DMS 273 (cell line): Measurements from ENCODE around the gene HECW1.
"Not testable (repeated sequence)": the region's sequence is repeated elsewhere in the genome, so short reads cannot be mapped to it uniquely, and the experiment has no call there.

Experiments
- DNase-seq: peaks from one replicate; lab custom pipeline; 2025; ENCODE audit not compliant: unreplicated experiment; lab: John Stamatoyannopoulos, UW

The HECW1 gene

DNA sequence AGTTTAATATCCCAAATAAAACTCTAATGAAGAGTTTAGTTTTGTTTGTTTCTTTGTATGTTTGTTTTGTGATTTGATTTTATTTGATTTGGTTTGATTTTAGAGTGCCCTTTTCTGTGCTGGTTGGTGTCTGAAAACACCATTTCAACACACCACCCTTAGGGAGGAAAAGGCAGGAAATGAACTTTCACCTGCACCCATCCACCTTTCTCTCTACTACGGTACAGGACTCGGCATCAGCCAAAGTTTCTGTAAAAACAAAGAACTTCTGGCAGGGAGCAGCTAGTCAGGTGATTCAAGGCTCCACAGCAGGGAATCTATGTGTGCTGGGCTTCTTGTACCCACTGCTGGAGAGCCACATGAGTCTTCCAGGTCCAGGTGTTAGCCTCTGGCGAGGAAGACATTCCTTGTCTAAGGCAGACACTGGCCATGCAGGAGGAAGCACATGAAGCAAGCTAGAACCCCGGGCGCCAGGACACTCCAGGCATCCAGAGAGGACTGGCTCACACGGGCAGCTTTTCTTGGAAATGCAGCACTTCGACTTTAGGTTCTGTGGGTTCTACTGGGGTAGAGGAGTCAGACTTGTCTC lies 448.4 kb downstream of the HECW1 start:
- DNase-seq, result no peak

DNA sequence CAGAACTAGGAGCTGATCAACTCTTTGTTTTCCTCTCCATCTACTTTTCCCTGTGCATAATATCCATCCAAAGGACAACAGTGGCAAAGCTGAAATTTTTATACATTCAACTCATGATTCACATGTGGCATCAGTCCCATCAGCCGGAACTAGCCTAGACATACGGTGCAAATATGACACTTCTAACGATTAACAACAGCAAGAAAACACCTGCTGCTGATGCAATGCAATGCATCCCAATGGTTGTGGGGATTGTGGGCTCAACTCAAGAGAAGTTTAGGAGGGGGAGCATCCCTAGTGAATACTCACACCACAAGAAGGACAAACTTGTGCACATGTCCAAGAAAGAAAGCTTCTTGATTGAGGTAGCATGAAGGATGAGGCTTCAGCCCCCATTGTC lies 449.9 kb downstream of the HECW1 start:
- DNase-seq, result no peak

DNA sequence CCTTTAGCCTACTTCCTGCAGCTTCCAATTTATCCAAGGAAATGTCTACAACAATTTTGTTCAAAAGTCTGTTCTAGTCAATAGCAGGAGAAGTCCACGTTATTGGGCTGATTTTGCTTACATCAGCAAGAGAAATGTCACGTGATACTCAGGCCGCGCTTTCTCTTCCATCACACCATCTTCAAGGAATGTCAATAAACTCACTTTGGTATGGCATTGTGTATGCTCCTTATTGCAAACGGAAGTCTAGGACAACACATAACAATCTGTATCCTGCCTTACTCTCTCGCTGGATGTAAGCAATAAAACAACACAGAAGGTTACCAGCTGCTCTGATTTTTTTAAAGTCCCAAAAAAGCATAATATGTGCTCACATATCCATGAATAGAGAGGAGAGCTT lies 453.3 kb downstream of the HECW1 start:
- no peak for DNase-seq

DNA sequence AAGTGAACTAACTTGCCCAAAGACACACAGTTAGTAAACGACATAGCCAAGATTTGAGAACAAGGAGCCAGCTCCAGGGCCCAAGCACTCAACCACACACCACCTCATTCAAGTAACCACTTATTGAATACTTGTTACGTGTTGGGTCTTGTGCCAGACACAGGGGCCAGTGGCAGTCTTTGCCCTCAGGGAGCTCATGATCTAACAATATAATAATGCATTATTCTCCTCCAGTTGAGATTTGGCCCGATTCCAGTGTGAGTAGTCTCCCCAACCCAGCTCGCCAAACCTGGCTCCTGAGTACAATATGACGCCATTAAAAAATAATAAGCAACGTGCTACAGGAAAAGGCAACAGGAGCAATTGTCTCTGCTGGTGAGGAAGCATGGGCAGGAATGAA lies 456.1 kb downstream of the HECW1 start:
- no peak for DNase-seq

DNA sequence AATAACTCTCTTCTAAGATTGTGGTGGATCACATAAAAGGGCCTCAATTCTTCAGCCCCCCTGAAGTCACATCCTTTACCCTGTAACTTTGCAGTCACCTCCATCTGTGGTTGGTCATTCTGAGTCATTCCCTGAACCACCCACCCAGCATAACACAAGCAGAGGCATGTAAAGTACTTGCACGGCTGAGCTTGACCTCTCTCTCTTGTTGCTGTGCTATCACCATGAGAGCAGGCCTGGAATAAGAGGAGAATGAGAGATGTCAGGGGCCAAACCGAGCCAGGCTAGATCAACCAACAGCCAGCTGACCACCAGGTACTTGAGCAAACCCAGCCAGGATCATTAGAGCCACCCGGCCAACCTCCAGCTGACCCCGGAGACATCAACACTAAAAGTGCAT lies 457.0 kb downstream of the HECW1 start:
- DNase-seq, result no peak

DNA sequence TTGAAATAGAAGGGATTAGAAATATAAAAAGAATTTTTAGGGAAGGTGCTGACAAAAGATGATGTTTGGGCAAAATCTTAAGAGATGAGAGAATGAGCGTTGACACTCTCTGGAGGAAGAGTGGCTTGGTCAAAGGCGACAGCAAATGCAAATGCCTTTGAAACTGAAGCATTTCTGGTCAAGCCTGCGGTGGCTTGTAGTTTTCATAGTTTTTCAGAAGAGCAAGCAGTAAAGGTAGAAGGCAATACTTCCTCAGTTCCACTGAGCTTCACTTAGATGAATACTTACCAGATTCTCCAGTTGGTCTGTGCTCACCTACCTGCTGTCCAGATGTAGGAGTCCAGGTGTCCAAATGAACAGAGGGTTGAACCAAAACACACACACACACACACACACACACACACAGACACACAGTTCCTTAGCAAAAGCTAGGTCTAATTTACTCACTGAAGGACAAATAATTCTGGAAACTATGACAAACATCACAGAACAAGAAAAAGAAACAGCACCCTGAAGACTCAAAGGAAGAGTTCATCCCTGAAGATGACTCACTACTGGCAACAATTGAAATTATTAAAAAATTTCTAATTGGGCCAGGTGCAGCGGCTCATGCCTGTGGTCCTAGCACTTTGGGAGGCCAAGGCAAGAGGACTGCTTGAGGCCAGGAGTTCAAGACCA lies 458.4 kb downstream of the HECW1 start:
- DNase-seq, result no peak

DNA sequence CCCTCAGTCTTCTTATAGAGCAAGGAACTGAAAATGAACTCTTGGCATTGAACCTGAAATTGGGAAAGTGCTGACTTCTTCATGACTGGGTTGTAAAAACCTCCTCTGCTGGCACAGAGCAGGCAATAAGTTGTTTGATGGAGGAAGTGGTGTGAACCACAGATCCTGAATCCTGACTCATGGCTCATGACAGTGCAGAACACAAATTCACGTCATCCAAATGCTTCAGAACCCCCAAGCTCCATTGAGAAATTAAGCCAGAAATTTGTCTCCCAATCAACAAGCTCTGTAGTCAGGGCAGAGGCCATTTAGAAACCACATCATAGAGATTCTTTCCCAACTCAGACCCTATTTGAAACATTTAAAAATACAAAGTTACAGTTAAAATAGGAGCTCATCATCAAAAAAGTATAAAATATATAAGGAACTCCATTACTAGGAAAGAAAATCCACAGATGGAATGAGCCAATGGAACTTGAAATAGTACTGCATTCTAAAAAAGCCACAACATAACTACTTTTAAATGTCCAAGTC lies 460.1 kb downstream of the HECW1 start:
- DNase-seq, result no peak

DNA sequence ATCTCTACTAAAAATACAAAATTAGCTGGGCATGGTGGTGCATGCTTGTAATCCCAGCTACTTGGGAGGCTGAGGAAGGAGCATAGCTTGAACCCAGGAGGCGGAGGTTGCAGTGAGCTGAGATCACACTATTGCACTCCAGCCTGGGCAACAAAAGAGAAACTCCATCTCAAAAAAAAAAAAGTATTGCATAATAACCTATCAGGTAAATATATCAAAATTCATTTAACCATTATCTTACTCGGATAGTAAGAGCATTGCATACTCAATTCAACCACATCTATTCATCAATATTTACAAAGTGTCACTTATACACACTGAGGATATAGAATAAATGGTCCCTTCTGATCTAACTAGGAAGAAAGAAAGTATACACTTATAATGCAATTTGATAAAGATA lies 461.4 kb downstream of the HECW1 start:
- DNase-seq, result not testable (repeated sequence)

DNA sequence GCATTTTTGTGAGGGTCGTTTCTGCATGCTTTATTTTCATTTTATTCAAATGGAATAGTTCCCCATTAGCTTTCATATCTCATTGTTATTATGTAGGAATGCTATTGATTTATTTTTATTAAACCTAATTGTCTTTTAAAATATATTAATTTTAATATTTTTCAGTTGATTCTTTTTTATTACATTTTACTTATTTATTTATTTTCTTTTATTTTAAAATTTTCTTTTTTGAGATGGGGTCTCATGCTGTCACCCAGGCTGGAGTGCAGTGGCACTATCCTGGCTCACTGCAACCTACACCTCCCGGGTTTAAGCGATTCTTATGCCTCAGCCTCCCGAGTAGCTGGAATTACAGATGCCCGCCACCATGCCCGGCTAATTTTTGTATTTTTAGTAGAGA lies 463.1 kb downstream of the HECW1 start:
- DNase-seq, result no peak

DNA sequence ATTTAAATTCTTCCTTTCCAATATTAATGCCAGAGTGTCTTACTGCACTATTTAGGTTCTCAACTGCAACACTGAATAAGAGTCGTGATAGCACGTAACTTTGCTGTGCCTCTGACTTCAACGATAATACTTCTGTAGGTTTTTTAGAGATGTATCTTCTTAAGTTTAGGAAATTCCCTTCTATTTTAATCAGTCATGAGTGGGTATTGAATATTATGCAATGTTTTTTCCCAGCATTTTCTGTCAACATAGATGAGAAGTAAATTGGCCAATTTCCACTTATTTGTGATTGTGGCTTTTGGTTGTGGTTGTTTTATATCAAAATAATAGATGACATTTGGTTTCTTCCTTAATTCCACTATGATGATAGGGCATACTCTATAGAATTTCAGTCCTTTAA lies 463.8 kb downstream of the HECW1 start:
- no peak for DNase-seq

DNA sequence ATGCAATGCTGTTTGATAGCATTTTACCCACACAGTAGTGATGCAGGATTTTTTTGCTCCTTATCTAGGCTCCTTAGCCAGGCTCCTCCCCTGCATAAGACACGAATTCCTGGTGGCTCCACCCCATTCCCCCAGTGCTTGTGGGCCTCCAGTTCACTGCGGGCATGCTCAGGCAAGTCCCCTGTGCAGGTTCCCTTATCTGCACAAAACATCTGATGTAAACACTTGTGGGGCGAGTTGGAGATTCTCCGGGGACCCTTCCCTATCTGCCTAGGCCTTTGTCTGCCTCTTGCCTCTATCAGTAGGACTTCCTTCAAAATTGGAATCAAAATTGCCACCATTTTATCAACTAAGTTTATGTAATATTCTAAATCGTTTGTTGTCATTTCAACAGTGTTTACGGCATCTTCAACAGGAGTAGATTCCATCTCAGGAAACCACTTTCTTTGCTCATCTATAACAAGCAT lies 465.1 kb downstream of the HECW1 start:
- peak; percentile 33 for DNase-seq

DNA sequence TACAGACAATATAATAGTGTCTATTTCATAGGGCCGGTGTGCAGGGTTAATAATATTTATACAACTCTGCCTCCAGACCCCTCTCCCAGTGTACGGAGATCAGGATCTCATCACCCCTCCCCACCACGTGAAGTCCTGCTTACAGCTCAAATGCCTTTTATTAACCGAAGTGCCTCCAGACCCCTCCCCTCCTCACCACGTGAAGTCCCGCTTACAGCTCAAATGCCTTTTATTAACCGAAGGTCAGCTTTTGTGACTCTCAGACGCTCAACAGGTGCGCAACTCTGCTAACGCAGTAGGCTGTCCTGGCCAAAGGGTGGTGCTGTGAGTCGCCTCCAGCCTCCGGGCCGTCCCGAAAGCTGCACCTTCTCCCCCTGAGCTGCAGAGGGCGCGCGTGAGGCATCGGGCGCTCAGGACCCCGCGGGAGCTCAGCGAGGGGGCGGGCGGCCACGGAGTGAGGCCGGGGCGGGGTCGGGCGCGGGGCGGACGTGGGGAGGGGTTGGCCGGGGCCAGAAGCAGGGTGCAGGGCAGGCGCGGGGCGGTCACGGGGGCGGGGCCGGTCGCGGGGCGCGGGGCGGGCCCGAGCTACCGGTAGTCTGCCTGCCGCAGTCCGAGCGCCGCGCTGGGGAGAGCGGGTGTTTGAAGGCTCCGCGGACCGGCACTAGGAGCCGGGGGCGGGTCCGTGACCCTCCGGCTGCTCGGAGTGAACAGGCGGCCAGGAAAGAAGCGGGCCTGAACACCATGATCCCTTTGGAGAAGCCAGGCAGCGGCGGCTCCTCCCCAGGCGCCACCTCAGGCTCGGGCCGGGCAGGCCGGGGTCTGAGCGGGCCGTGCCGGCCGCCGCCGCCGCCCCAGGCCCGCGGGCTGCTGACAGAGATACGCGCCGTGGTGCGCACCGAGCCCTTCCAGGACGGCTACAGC lies 470.3 kb downstream of the HECW1 start, which contains the start of gene STK17A:
STK17A (plus strand) TSS at position 606 of the 921 bp plus-strand sequence; CDS start at position 742, 136 bp downstream.
- DNase-seq, result peak; percentile 98

DNA sequence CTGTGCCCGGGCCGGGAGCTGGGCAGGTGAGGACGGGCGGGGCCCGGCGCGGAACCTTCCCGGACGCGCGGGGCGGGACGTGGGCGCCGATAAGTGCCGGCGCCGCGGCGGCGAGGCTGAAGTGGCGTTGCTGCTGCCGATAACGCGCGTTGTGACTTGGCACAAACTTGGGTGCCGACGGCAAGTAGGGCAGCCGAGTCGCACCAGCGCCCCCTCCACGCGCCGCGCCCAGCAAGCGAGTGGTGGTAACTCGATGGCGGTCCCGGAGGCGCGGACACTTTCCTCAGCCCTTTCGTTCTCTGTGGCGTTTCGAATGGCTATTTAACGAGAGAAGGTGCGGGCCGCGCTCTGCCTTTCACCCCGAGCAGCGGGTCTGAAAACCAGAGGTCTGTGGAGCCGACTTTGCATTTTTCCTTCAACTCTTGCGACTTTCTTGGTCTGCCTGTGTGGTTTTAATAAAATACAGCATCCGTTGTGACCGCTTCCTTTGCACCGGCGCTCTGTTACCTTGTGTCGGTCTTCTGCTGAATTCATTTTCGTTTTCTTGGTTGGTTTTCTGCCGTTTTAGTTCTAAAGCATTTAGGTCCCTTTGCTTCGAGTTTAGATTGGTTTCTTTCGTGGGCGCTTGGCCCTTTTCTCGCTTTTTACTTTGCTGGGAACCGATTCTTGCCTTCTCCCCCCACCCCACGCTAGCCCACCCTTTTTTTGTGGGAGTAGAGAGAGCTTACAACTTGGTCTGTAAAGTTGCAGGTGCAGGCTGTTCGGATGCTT lies 471.2 kb downstream of the HECW1 start:
- peak; percentile 85 for DNase-seq

DNA sequence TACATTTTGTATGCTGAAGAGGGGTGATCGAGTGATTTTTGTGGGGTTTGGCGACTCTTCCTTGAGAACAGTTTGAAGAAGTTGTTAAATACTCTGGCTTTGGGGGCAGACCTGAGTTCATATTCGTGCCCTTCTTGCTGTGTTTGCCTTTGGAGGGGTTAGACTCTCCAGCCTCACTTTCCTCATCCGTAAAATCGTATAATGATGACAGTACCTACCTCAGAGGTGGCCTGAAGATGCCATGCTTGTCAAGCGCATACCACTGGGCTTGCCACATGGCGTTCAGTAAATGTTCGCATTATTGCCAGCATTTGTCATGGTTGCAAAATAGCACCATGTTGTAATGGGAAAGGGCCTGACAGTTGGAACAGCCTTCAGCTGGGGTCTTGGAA lies 471.7 kb downstream of the HECW1 start:
- peak; percentile 49 for DNase-seq

DNA sequence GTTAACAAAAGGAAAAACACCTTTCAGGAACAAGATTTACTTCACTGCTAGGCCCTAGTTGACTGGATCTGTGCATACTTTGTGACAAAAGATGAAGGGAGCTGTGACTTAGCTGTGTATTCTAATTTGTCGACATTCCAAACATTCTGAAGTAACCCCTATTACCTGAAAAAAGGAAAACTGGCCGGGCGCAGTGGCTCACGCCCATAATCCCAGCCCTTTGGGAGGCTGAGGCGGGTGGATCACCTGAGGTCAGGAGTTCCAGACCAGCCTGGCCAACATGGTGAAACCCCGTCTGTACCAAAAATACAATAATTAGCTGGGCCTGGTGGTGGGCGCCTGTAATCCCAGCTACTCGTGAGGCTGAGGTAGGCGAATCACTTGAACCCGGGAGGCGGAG lies 472.3 kb downstream of the HECW1 start:
- not testable (repeated sequence) for DNase-seq

DNA sequence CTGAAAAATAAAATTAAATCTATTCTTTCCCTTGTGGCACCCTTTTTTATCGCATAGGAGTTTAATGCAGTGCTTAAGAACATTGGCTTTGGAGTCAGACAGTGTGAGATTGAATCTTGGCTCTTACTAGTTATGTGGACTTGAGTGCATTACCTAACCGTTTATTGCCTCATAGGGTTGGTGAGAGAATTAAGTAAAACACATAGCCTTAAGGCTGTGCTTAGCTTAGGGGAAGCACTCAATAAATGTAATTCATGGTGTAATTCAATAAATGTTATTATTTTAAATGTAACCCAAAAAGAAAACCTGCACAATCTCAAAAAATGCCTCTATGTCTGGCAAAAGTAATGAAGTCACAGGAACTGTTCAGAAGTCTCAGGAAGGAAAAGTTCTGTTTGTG lies 473.1 kb downstream of the HECW1 start:
- peak; percentile 23 for DNase-seq

DNA sequence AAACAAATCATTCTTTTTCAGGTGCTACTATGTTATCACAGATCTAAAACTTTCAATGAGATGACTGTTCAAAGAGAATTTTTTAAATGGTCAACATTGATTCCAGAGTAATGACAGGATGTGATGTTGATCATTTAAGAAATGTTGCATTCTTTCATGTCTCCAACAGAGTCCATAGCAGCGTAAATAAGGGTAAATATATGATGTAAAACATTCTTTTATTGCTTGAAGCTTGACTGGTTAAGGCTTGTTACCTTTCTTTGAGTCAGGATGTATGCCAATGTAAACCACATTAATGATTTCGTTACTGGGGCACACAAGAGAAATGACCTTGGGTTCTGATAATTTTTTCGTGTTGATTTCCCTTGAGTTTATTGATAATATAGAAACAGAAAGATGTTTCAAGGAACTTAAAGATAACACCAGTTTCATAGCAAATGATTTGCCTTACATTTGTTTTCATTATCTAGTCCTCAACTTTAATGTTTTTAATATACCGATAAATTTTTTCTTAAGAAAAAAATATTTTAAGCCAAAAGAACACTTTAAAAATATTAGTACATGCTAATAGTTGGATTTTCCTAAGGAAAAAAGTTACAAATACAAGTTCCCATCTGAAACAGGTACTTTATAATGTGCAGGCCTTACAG lies 473.9 kb downstream of the HECW1 start:
- DNase-seq, result no peak

DNA sequence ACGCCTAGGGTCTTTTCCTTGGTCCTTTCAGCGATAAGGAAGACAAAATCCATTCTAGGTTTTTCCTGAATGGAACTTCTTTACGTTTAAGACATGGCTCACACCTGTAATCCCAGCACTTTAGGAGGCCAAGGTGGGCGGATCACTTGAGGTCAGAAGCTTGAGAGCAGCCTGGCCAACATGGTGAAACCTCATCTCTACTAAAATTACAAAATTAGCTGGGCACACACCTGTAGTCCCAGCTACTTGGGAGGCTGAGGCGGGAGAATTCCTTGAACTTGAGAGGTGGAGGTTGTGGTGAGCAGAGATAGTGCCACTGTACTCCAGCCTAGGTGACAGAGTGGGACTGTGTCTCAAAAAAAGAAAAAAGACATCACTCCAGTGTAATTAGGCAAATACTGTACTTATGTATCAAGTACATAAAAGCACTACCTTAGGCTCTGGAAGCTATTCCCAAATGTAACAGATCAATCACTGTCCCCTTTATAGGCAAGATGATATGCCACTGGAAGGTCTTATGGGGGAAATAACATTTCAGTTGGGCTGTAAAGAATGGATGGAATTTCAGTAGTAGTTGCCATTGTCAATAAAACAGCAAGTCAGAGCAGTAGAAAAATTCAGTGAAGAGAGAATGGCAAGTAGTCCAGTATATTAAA lies 476.2 kb downstream of the HECW1 start:
- DNase-seq, result no peak

DNA sequence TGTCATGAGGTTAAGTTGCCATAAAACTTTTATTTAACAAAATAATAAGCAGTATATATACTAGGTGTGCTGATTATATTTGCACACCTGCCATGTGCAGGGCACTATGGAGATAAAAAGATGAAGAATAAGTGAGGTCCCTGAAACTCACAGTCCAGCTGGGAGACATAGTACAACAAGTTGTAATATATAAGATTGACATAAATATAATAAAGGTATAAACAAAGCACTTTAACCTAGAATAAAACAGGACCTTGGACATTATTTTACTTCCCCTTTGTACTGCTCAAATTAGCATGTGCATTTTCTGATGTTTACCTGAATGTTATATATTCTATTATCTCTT lies 476.7 kb downstream of the HECW1 start:
- DNase-seq, result no peak

DNA sequence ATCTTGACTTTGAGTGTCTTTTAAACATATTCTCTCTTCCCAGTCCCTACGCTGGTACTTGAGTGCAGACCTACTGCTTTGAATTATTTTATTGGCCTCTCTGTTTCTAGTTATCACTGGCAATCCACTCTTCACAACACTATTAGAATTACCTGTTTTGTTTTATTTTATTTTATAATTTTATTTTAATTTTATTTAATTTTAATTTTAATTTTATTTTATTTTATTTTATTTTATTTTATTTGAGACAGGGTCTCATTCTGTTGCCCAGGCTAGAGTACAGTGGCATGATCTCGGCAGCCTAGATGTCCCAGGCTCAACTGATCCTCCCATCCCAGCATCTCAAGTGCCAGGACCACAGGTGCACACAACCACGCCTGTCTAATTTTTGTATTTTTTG lies 477.3 kb downstream of the HECW1 start:
- DNase-seq, result no peak
